Measurements from ENCODE around the gene BEST2. TPM values are rescaled to one million over a fixed set of nuclear protein-coding genes. Genes with fewer than 3 reads are reported as not detected.

The BEST2 gene
- total RNA-seq, 1 experiment from 2014 or later = 3.3 TPM

DNA sequence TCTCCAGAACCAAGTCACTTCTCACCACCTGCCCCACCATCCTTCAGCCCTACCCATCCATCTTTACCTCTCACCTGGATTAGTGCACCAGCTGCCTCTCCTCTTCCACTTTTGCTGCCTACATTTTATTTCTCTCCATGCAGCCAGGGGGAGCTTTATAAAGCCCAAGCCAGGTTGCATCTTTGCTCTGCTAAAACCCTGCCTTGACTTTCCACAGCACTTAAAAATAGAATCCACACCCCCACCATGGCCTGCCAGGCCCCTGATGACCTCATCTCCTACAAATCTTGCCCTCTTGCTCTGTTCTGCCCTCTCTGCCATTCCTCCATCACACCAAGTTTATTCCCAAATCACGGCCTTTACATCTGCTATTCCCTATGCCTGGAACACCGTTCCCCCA is 22.0 kb downstream of the BEST2 start (continued):
- TF ChIP-seq, protein P1, sequence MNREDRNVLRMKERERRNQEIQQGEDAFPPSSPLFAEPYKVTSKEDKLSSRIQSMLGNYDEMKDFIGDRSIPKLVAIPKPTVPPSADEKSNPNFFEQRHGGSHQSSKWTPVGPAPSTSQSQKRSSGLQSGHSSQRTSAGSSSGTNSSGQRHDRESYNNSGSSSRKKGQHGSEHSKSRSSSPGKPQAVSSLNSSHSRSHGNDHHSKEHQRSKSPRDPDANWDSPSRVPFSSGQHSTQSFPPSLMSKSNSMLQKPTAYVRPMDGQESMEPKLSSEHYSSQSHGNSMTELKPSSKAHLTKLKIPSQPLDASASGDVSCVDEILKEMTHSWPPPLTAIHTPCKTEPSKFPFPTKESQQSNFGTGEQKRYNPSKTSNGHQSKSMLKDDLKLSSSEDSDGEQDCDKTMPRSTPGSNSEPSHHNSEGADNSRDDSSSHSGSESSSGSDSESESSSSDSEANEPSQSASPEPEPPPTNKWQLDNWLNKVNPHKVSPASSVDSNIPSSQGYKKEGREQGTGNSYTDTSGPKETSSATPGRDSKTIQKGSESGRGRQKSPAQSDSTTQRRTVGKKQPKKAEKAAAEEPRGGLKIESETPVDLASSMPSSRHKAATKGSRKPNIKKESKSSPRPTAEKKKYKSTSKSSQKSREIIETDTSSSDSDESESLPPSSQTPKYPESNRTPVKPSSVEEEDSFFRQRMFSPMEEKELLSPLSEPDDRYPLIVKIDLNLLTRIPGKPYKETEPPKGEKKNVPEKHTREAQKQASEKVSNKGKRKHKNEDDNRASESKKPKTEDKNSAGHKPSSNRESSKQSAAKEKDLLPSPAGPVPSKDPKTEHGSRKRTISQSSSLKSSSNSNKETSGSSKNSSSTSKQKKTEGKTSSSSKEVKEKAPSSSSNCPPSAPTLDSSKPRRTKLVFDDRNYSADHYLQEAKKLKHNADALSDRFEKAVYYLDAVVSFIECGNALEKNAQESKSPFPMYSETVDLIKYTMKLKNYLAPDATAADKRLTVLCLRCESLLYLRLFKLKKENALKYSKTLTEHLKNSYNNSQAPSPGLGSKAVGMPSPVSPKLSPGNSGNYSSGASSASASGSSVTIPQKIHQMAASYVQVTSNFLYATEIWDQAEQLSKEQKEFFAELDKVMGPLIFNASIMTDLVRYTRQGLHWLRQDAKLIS (CRISPR knock-in tag; IDR thresholded peaks at IDR 0.05; ENCODE audit: borderline replicate concordance) = no peak
- TF ChIP-seq NFATC4 (CRISPR knock-in tag; IDR thresholded peaks at IDR 0.05) = no peak
- TF ChIP-seq FOXJ3 (CRISPR knock-in tag; IDR thresholded peaks at IDR 0.05; ENCODE audit: borderline replicate concordance) = no peak

DNA sequence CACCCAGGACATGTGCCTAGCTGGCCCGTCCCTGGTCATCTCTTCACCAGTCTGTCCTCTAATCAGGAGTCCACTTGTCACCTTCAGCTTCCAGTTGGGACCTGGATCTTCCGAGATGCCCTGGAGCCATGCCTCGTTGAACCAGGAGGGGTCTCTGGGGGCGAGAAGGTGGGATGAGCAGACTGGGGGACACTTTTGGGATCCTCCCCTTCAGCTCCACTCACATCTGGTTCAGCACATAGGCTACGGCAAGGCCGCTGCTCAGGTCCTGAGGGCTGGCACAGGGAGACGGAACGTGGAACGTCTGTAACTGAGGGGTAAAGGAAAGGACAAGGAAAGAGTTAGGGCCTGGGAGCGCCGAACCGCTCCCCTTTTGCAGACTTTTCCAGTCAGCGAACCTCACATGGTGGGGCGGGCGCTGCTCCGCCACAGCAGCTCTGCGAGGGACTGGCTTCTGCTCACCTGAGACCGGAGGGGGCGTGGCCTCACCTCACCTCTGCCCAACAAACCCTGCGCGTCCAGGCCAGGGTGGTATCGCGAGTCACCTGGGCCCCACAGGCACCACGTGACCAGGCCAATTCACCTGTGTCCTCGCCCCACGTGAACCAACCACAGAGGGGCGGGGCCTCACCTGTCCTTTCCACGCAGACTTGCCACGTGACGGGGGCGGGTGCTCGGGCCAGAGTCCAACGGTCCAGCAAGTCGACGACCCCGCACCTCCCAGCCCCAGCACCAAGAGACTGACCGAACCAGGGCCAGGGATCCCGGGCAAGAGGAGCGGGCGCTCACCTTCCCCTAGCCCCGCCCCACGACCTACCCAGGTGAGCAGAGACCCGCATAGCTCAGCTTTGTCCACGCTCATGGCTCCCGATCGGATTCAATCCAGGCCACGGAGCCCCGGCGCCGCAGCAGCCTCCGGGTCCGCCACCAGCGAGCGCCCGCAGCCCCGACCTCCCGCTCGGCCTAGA is 23.3 kb downstream of the BEST2 start, which contains the start of gene HOOK2:
TSS of gene HOOK2 (minus strand) at position 965 of the 968 bp plus-strand sequence. CDS start at position 862, 103 bp downstream.
- ChIA-PET POLR2A (interaction anchor here (0.6 to 3.2 kb wide), 7 partner anchors 11 to 182 kb away, joined by 3 to 15 read pairs (median 6); partner anchors contain the start of gene JUNB), CTCF (interaction anchor here (0.6 to 7.7 kb wide), 19 partner anchors 9 to 146 kb away, joined by 3 to 136 read pairs (median 3); partner anchors contain the start of genes FBXW9, GET3, JUNB and RNASEH2A)
- H3K36me3 Mint-ChIP-seq = peaks cover 14% of the 10 kb centered on the region
- peak; percentile 94 for DNase-seq (ENCODE audit: low spot score)
- peak; percentile 74 for ATAC-seq
- peaks cover 27% of the 10 kb centered on the region for H3K4me1 Mint-ChIP-seq
- H3K9me3 Mint-ChIP-seq = no peaks in the 10 kb centered on the region
- H3K27ac Mint-ChIP-seq = peak within 1 kb of the TSS; percentile 97
- H3K27me3 Mint-ChIP-seq (ENCODE audit: low read depth) = no peaks in the 10 kb centered on the region; the same call in 1 of the 2 replicates
- H3K4me3 Mint-ChIP-seq = peak within 1 kb of the TSS; percentile 88
- TF ChIP-seq SP1 (CRISPR knock-in tag; conservative IDR thresholded peaks at IDR 0.05) (peak; percentile 73; the same call in 1 of the 2 replicates), FOXP1 (CRISPR knock-in tag; IDR thresholded peaks at IDR 0.05; ENCODE audit: borderline replicate concordance) (no peak), TEAD1 (CRISPR knock-in tag; IDR thresholded peaks at IDR 0.05) (peak; percentile 62; the same call in 1 of the 2 replicates), ETV6 (CRISPR knock-in tag; IDR thresholded peaks at IDR 0.05) (peak; percentile 71; the same call in 1 of the 2 replicates), TCF7 (CRISPR knock-in tag; IDR thresholded peaks at IDR 0.05; ENCODE audit: low read depth) (0 out of 2 replicates have a peak, but pooled peaks have one; percentile 32), MYBL2 (CRISPR knock-in tag; IDR thresholded peaks at IDR 0.05) (peak; percentile 84; the same call in 1 of the 2 replicates), GRHL2 (CRISPR knock-in tag; IDR thresholded peaks at IDR 0.05; ENCODE audit: insufficient replicate concordance, severe bottlenecking) (no peak)
- TF ChIP-seq, protein P2, sequence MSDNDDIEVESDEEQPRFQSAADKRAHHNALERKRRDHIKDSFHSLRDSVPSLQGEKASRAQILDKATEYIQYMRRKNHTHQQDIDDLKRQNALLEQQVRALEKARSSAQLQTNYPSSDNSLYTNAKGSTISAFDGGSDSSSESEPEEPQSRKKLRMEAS (CRISPR knock-in tag; IDR thresholded peaks at IDR 0.05) = peak; percentile 93
- TF ChIP-seq, protein P3, sequence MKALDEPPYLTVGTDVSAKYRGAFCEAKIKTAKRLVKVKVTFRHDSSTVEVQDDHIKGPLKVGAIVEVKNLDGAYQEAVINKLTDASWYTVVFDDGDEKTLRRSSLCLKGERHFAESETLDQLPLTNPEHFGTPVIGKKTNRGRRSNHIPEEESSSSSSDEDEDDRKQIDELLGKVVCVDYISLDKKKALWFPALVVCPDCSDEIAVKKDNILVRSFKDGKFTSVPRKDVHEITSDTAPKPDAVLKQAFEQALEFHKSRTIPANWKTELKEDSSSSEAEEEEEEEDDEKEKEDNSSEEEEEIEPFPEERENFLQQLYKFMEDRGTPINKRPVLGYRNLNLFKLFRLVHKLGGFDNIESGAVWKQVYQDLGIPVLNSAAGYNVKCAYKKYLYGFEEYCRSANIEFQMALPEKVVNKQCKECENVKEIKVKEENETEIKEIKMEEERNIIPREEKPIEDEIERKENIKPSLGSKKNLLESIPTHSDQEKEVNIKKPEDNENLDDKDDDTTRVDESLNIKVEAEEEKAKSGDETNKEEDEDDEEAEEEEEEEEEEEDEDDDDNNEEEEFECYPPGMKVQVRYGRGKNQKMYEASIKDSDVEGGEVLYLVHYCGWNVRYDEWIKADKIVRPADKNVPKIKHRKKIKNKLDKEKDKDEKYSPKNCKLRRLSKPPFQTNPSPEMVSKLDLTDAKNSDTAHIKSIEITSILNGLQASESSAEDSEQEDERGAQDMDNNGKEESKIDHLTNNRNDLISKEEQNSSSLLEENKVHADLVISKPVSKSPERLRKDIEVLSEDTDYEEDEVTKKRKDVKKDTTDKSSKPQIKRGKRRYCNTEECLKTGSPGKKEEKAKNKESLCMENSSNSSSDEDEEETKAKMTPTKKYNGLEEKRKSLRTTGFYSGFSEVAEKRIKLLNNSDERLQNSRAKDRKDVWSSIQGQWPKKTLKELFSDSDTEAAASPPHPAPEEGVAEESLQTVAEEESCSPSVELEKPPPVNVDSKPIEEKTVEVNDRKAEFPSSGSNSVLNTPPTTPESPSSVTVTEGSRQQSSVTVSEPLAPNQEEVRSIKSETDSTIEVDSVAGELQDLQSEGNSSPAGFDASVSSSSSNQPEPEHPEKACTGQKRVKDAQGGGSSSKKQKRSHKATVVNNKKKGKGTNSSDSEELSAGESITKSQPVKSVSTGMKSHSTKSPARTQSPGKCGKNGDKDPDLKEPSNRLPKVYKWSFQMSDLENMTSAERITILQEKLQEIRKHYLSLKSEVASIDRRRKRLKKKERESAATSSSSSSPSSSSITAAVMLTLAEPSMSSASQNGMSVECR (CRISPR knock-in tag; IDR thresholded peaks at IDR 0.05; ENCODE audit: borderline replicate concordance) = peak; percentile 62; the same call in 1 of the 2 replicates
- TF ChIP-seq, protein P4, sequence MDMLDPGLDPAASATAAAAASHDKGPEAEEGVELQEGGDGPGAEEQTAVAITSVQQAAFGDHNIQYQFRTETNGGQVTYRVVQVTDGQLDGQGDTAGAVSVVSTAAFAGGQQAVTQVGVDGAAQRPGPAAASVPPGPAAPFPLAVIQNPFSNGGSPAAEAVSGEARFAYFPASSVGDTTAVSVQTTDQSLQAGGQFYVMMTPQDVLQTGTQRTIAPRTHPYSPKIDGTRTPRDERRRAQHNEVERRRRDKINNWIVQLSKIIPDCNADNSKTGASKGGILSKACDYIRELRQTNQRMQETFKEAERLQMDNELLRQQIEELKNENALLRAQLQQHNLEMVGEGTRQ (CRISPR knock-in tag; IDR thresholded peaks at IDR 0.05) = peak; percentile 99
- TF ChIP-seq, protein P5, sequence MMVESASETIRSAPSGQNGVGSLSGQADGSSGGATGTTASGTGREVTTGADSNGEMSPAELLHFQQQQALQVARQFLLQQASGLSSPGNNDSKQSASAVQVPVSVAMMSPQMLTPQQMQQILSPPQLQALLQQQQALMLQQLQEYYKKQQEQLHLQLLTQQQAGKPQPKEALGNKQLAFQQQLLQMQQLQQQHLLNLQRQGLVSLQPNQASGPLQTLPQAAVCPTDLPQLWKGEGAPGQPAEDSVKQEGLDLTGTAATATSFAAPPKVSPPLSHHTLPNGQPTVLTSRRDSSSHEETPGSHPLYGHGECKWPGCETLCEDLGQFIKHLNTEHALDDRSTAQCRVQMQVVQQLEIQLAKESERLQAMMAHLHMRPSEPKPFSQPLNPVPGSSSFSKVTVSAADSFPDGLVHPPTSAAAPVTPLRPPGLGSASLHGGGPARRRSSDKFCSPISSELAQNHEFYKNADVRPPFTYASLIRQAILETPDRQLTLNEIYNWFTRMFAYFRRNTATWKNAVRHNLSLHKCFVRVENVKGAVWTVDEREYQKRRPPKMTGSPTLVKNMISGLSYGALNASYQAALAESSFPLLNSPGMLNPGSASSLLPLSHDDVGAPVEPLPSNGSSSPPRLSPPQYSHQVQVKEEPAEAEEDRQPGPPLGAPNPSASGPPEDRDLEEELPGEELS (CRISPR knock-in tag; IDR thresholded peaks at IDR 0.05) = peak; percentile 52; the same call in 1 of the 2 replicates
- TF ChIP-seq, protein P6, sequence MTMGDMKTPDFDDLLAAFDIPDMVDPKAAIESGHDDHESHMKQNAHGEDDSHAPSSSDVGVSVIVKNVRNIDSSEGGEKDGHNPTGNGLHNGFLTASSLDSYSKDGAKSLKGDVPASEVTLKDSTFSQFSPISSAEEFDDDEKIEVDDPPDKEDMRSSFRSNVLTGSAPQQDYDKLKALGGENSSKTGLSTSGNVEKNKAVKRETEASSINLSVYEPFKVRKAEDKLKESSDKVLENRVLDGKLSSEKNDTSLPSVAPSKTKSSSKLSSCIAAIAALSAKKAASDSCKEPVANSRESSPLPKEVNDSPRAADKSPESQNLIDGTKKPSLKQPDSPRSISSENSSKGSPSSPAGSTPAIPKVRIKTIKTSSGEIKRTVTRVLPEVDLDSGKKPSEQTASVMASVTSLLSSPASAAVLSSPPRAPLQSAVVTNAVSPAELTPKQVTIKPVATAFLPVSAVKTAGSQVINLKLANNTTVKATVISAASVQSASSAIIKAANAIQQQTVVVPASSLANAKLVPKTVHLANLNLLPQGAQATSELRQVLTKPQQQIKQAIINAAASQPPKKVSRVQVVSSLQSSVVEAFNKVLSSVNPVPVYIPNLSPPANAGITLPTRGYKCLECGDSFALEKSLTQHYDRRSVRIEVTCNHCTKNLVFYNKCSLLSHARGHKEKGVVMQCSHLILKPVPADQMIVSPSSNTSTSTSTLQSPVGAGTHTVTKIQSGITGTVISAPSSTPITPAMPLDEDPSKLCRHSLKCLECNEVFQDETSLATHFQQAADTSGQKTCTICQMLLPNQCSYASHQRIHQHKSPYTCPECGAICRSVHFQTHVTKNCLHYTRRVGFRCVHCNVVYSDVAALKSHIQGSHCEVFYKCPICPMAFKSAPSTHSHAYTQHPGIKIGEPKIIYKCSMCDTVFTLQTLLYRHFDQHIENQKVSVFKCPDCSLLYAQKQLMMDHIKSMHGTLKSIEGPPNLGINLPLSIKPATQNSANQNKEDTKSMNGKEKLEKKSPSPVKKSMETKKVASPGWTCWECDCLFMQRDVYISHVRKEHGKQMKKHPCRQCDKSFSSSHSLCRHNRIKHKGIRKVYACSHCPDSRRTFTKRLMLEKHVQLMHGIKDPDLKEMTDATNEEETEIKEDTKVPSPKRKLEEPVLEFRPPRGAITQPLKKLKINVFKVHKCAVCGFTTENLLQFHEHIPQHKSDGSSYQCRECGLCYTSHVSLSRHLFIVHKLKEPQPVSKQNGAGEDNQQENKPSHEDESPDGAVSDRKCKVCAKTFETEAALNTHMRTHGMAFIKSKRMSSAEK (CRISPR knock-in tag; IDR thresholded peaks at IDR 0.05; ENCODE audit: borderline replicate concordance) = no peak
- TF ChIP-seq, protein P7, sequence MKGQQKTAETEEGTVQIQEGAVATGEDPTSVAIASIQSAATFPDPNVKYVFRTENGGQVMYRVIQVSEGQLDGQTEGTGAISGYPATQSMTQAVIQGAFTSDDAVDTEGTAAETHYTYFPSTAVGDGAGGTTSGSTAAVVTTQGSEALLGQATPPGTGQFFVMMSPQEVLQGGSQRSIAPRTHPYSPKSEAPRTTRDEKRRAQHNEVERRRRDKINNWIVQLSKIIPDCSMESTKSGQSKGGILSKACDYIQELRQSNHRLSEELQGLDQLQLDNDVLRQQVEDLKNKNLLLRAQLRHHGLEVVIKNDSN (CRISPR knock-in tag; IDR thresholded peaks at IDR 0.05) = peak; percentile 99

Measured in WTC11 (cell line).